ENCODE data around the gene DOCK3. TPM values are rescaled to one million over a fixed set of nuclear protein-coding genes. Genes with fewer than 3 reads are reported as not detected.

The DOCK3 gene
- total and polyA plus RNA-seq, 10 of the 15 experiments (the other 5 are each of a cell fraction or from before 2014, with no cell fraction given): 0.02 to 0.52 (median 0.04) TPM; not detected in 5

GRCh38 chr3:51353131-51353530, 678.4 kb downstream of the DOCK3 start:
- H4K20me1 ChIP-seq (ENCODE audit: control insufficient read depth, insufficient read depth): no peaks in the 10 kb centered on the region
- TF ChIP-seq ZNF687 (IDR thresholded peaks at IDR 0.05): no peak
- no peaks in the 10 kb centered on the region for H3K79me2 ChIP-seq (ENCODE audit: control insufficient read depth, insufficient read depth, low read length)
- no peak overlapping the region for H2AFZ ChIP-seq (ENCODE audit: control insufficient read depth, low read depth, low read length)
- no TSS peak for BruUV-seq (replicated peaks)
- DNase-seq (ENCODE audit: low read depth, low spot score): no peak
- H3K4me2 ChIP-seq (ENCODE audit: control insufficient read depth, insufficient read depth): no peak overlapping the region
- H3K27ac ChIP-seq (ENCODE audit: control insufficient read depth, insufficient read depth): no peak overlapping the region
- no peak for ATAC-seq
- 41% methylated on average over 4 of the region's 4 CpGs for WGBS (ENCODE audit: insufficient coverage, insufficient replicate concordance, low lambda C conversion rate, missing lambda C conversion rate)
- intact Hi-C loops (cut with micrococcal nuclease; ENCODE audit: unreplicated experiment): no loop called here
- POLR2A ChIA-PET: no interaction called here
- no peaks in the 10 kb centered on the region; a peak in 1 of 4 replicates for H3K27me3 ChIP-seq (replicated peaks in 1 of 2; ENCODE audit: control insufficient read depth in 2 of 2, insufficient read depth in 2 of 2, low read length in 1 of 2)
- RAD21 ChIA-PET (ENCODE audit: unreplicated experiment): no interaction called here
- no peak for FAIRE-seq
- no peak overlapping the region for H3K9ac ChIP-seq (ENCODE audit: control insufficient read depth, insufficient read depth, low read length)
- CTCF ChIA-PET: no interaction called here
- no peaks in the 10 kb centered on the region for H3K4me1 ChIP-seq (ENCODE audit: control insufficient read depth, insufficient read depth, low read length)
- no peak overlapping the region for H3K4me3 ChIP-seq
- H3K9me3 ChIP-seq (replicated peaks; ENCODE audit: control insufficient read depth, insufficient read depth, low read length): no peaks in the 10 kb centered on the region; the same call in 2 of the 3 replicates
- in situ Hi-C loops (cut with MboI): no loop called here
- SMC1A ChIA-PET (ENCODE audit: uncharacterized antibody, unreplicated experiment): no interaction called here
- no peaks in the 10 kb centered on the region for H3K36me3 ChIP-seq (ENCODE audit: control insufficient read depth in 2 of 2, insufficient read depth in 2 of 2, low read length in 1 of 2)

GRCh38 chr3:51353691-51354090, 679.0 kb downstream of the DOCK3 start:
- POLR2A ChIA-PET: no interaction called here
- ATAC-seq: no peak
- SMC1A ChIA-PET (ENCODE audit: uncharacterized antibody, unreplicated experiment): no interaction called here
- TF ChIP-seq CREB1 (IDR thresholded peaks at IDR 0.05; ENCODE audit: low read depth) (no peak), HCFC1 (IDR thresholded peaks at IDR 0.05; ENCODE audit: low read length) (no peak), FOXM1 (IDR thresholded peaks at IDR 0.05; ENCODE audit: low read depth, low read length) (no peak), ZNF622 (IDR thresholded peaks at IDR 0.05) (no peak), BCLAF1 (IDR thresholded peaks at IDR 0.05) (no peak), IKZF1 (conservative IDR thresholded peaks at IDR 0.05) (no peak), PKNOX1 (IDR thresholded peaks at IDR 0.05) (no peak)

More at GRCh38 chr3:51353691-51354090, 679.0 kb downstream of the DOCK3 start:
- Histone ChIP-seq H3K4me1 (ENCODE audit: control insufficient read depth, insufficient read depth, low read length) (no peaks in the 10 kb centered on the region), H3K4me3 (no peak overlapping the region), H3K27me3 (replicated peaks in 1 of 2; ENCODE audit: control insufficient read depth in 2 of 2, insufficient read depth in 2 of 2, low read length in 1 of 2) (no peaks in the 10 kb centered on the region; a peak in 1 of 4 replicates), H3K79me2 (ENCODE audit: control insufficient read depth, insufficient read depth, low read length) (no peaks in the 10 kb centered on the region), H4K20me1 (ENCODE audit: control insufficient read depth, insufficient read depth) (no peaks in the 10 kb centered on the region), H3K9me3 (replicated peaks; ENCODE audit: control insufficient read depth, insufficient read depth, low read length) (no peaks in the 10 kb centered on the region), H3K27ac (ENCODE audit: control insufficient read depth, insufficient read depth) (no peak overlapping the region), H3K4me2 (ENCODE audit: control insufficient read depth, insufficient read depth) (no peak overlapping the region), H3K9ac (ENCODE audit: control insufficient read depth, insufficient read depth, low read length) (no peak overlapping the region), H2AFZ (ENCODE audit: control insufficient read depth, low read depth, low read length) (no peak overlapping the region), H3K36me3 (ENCODE audit: control insufficient read depth in 2 of 2, insufficient read depth in 2 of 2, low read length in 1 of 2) (no peaks in the 10 kb centered on the region)
- in situ Hi-C loops (cut with MboI) (no loop called here), intact Hi-C loops (cut with micrococcal nuclease; ENCODE audit: unreplicated experiment) (no loop called here)
- BruUV-seq (replicated peaks): no TSS peak
- CTCF ChIA-PET: interaction anchor here (1.2 kb wide), 1 partner anchor 737 kb away, joined by 4 read pairs; the partner anchor contains the start of gene MAPKAPK3
- 11% methylated on average over 1 of the region's 1 CpG for WGBS (ENCODE audit: insufficient coverage, insufficient replicate concordance, low lambda C conversion rate, missing lambda C conversion rate)
- DNase-seq (ENCODE audit: low read depth, low spot score) (no peak), FAIRE-seq (no peak)
- RAD21 ChIA-PET (ENCODE audit: unreplicated experiment): no interaction called here
